Glutamatergic neuron (in vitro differentiated cells): ENCODE measurements around the gene KCNA3. TPM values are rescaled to one million over a fixed set of nuclear protein-coding genes. Genes with fewer than 3 reads are reported as not detected.

ENCODE experiments used
- DNase-seq: peaks from one replicate; pipeline ENCODE4 v3.0.0; 2022
- H3K27ac Mint-ChIP-seq: one replicate; pipeline ENCODE4 v1.8.0; 2020; ENCODE audit warnings: mild to moderate bottlenecking, mixed read lengths, inconsistent platforms; ENCODE audit not compliant: unreplicated experiment
- H3K27me3 Mint-ChIP-seq: one replicate; pipeline ENCODE4 v1.8.0; 2020; ENCODE audit warnings: mild to moderate bottlenecking, moderate library complexity, mixed read lengths, inconsistent platforms; ENCODE audit not compliant: unreplicated experiment
- H3K36me3 Mint-ChIP-seq: one replicate; pipeline ENCODE4 v1.8.0; 2020; ENCODE audit warnings: mild to moderate bottlenecking, mixed read lengths, inconsistent platforms; ENCODE audit not compliant: unreplicated experiment
- H3K4me1 Mint-ChIP-seq: one replicate; pipeline ENCODE4 v1.8.0; 2020; ENCODE audit warnings: mild to moderate bottlenecking, low read depth, mixed read lengths, inconsistent platforms; ENCODE audit not compliant: unreplicated experiment
- H3K4me3 Mint-ChIP-seq: one replicate; pipeline ENCODE4 v1.8.0; 2020; ENCODE audit warnings: mild to moderate bottlenecking, mixed read lengths, inconsistent platforms; ENCODE audit not compliant: unreplicated experiment
- H3K9me3 Mint-ChIP-seq: one replicate; pipeline ENCODE4 v1.8.0; 2020; ENCODE audit warnings: mild to moderate bottlenecking, moderate library complexity, mixed read lengths, inconsistent platforms; ENCODE audit not compliant: unreplicated experiment
- CTCF ChIP-seq: fragments of 200-600 bp; sonication (generic); IDR thresholded peaks from one replicate; pipeline ENCODE4 v1.5.0; 2021; ENCODE audit not compliant: partially characterized antibody, unreplicated experiment
- total RNA-seq: library from RNA; stranded (reverse); fragmentation: NEBNext Ultra II Directional; extraction: Animal tissue kit (Norgen Biotek cat#: 25700); gene quantifications from one replicate; pipeline ENCODE4 v1.2.1, GENCODE V29; 2021; ENCODE audit not compliant: unreplicated experiment

The KCNA3 gene
- total RNA-seq, 1 donor from 2014 or later, result 2.7 TPM

- Mint-ChIP-seq H3K4me3 (no peak overlapping the region), H3K4me1 (peaks cover 5% of the 10 kb centered on the region), H3K27me3 (no peaks in the 10 kb centered on the region), H3K9me3 (peaks cover 3% of the 10 kb centered on the region), H3K36me3 (no peaks in the 10 kb centered on the region), H3K27ac (no peak overlapping the region)
- no peak for TF ChIP-seq CTCF
- no peak for DNase-seq
Observed at GRCh38 chr1:110645211-110645610, 29.5 kb downstream of the KCNA3 start.

- Mint-ChIP-seq H3K27me3 (no peaks in the 10 kb centered on the region), H3K9me3 (peaks cover 4% of the 10 kb centered on the region), H3K36me3 (no peaks in the 10 kb centered on the region), H3K27ac (no peak overlapping the region), H3K4me3 (no peak overlapping the region), H3K4me1 (peaks cover 5% of the 10 kb centered on the region)
- DNase-seq, result no peak
- TF ChIP-seq CTCF, result no peak
Observed at GRCh38 chr1:110643879-110644472, 30.8 kb downstream of the KCNA3 start.

GRCh38 chr1:110639724-110640386 lies 34.9 kb downstream of the KCNA3 start:
- TF ChIP-seq CTCF, result no peak
- Mint-ChIP-seq H3K27ac (no peak overlapping the region), H3K27me3 (no peaks in the 10 kb centered on the region), H3K36me3 (no peaks in the 10 kb centered on the region), H3K4me3 (no peak overlapping the region), H3K4me1 (peaks cover 22% of the 10 kb centered on the region), H3K9me3 (peaks cover 15% of the 10 kb centered on the region)
- DNase-seq, result no peak

GRCh38 chr1:110638556-110638955 lies 36.2 kb downstream of the KCNA3 start:
- peak overlapping the region; percentile 50 for H3K4me3 Mint-ChIP-seq
- TF ChIP-seq CTCF, result no peak
- H3K27me3 Mint-ChIP-seq, result peaks cover 5% of the 10 kb centered on the region
- H3K36me3 Mint-ChIP-seq, result no peaks in the 10 kb centered on the region
- DNase-seq, result no peak
- H3K4me1 Mint-ChIP-seq, result peaks cover 24% of the 10 kb centered on the region
- H3K9me3 Mint-ChIP-seq, result peaks cover 15% of the 10 kb centered on the region
- peak overlapping the region; percentile 52 for H3K27ac Mint-ChIP-seq

- H3K27me3 Mint-ChIP-seq, result peaks cover 5% of the 10 kb centered on the region
- H3K9me3 Mint-ChIP-seq, result peaks cover 15% of the 10 kb centered on the region
- H3K4me3 Mint-ChIP-seq, result no peak overlapping the region
- TF ChIP-seq CTCF, result no peak
- H3K27ac Mint-ChIP-seq, result peak overlapping the region; percentile 71
- no peaks in the 10 kb centered on the region for H3K36me3 Mint-ChIP-seq
- peak; percentile 48 for DNase-seq
- peaks cover 23% of the 10 kb centered on the region for H3K4me1 Mint-ChIP-seq
Observed at GRCh38 chr1:110638058-110638457, 36.7 kb downstream of the KCNA3 start.
